GM23338 (cell line): ENCODE measurements around the gene FILIP1L. TPM values are rescaled to one million over a fixed set of nuclear protein-coding genes. Genes with fewer than 3 reads are reported as not detected.

Experiments used
- ATAC-seq: fragments of 200-7000 bp; cut with Tn5 transposase; 3 replicates; pipeline ENCODE4 v1.9.1; 2020
- DNase-seq: peaks from one replicate; pipeline ENCODE4 v3.0.0-alpha.2; 2015; ENCODE audit warnings: low spot score
- H2AFZ ChIP-seq: fragments of 200-600 bp; sonication (generic); 2 replicates; pipeline ENCODE4 v1.8.0; 2016; ENCODE audit warnings: antibody characterized with exemption, mild to moderate bottlenecking, moderate library complexity
- H3F3A ChIP-seq: fragments of 200-600 bp; sonication (generic); replicated peaks from 2 replicates; pipeline ENCODE4 v1.8.0; 2017; ENCODE audit warnings: antibody characterized with exemption, mixed run types, low read depth
- H3K27ac ChIP-seq: fragments of 200-600 bp; sonication (generic); 2 replicates; pipeline ENCODE4 v1.6.1; 2016; ENCODE audit warnings: low read depth
- H3K27me3 ChIP-seq: fragments of 200-600 bp; sonication (generic); 2 replicates; pipeline ENCODE4 v1.8.0; 2016; ENCODE audit warnings: mild to moderate bottlenecking, mixed run types, moderate library complexity; ENCODE audit not compliant: insufficient read depth
- H3K36me3 ChIP-seq: fragments of 200-600 bp; sonication (generic); 2 replicates; pipeline ENCODE4 v1.8.0; 2016; ENCODE audit warnings: mild to moderate bottlenecking; ENCODE audit not compliant: insufficient read depth
- H3K4me1 ChIP-seq: fragments of 200-600 bp; sonication (generic); 2 replicates; pipeline ENCODE4 v1.8.0; 2016; ENCODE audit warnings: mild to moderate bottlenecking, moderate library complexity; ENCODE audit not compliant: insufficient read depth
- H3K4me2 ChIP-seq: fragments of 200-600 bp; sonication (generic); 2 replicates; pipeline ENCODE4 v1.7.1; 2017; ENCODE audit warnings: mixed run types
- H3K4me3 ChIP-seq: fragments of 200-600 bp; sonication (generic); 2 replicates; pipeline ENCODE4 v1.6.1; 2016; ENCODE audit warnings: mixed run types
- H3K79me2 ChIP-seq: fragments of 200-600 bp; sonication (generic); replicated peaks from 2 replicates; pipeline ENCODE4 v1.8.0; 2017; ENCODE audit warnings: mild to moderate bottlenecking; ENCODE audit not compliant: insufficient read depth
- H3K9me2 ChIP-seq: fragments of 200-600 bp; sonication (generic); 2 replicates; pipeline ENCODE4 v1.8.0; 2017; ENCODE audit not compliant: insufficient read depth
- H4K20me1 ChIP-seq: fragments of 200-600 bp; sonication (generic); replicated peaks from 2 replicates; pipeline ENCODE4 v1.8.0; 2017; ENCODE audit warnings: mild to moderate bottlenecking; ENCODE audit not compliant: insufficient read depth
- H3K27ac Mint-ChIP-seq: 2 replicates; pipeline ENCODE4 v1.8.0; 2020; ENCODE audit warnings: inconsistent platforms, mild to moderate bottlenecking, moderate library complexity, mixed read lengths
- H3K27me3 Mint-ChIP-seq: 3 replicates; pipeline ENCODE4 v1.8.0; 2022; ENCODE audit warnings: low read depth, mild to moderate bottlenecking, moderate library complexity, mixed read lengths, inconsistent platforms; ENCODE audit not compliant: insufficient read depth, poor library complexity
- H3K36me3 Mint-ChIP-seq: 3 replicates; pipeline ENCODE4 v1.8.0; 2021; ENCODE audit warnings: low read depth, mild to moderate bottlenecking, inconsistent platforms, moderate library complexity, mixed read lengths
- H3K4me1 Mint-ChIP-seq: 3 replicates; pipeline ENCODE4 v1.8.0; 2020; ENCODE audit warnings: mild to moderate bottlenecking, inconsistent platforms, mixed read lengths
- H3K4me3 Mint-ChIP-seq: 3 replicates; pipeline ENCODE4 v1.8.0; 2021; ENCODE audit warnings: moderate library complexity, mild to moderate bottlenecking, inconsistent platforms, mixed read lengths
- H3K9me3 Mint-ChIP-seq: 3 replicates; pipeline ENCODE4 v1.8.0; 2020; ENCODE audit warnings: moderate library complexity, mild to moderate bottlenecking, inconsistent platforms, mixed read lengths
- CTCF ChIP-seq, 2 experiments: fragments of 200-600 bp in 1 of 2; sonication (generic) in 1 of 2; conservative IDR thresholded peaks; 2 replicates each; pipeline versions ENCODE4 v1.5.1 to v1.6.1; 2016 to 2017; ENCODE audit warnings: antibody characterized with exemption in 2 of 2, low read depth in 2 of 2, mild to moderate bottlenecking in 2 of 2, moderate library complexity in 1 of 2
- EZH2phosphoT487 ChIP-seq: fragments of 200-600 bp; sonication (generic); IDR thresholded peaks from one replicate; pipeline ENCODE4 v1.8.1; 2018; ENCODE audit warnings: antibody characterized with exemption; ENCODE audit not compliant: unreplicated experiment
- JUNB ChIP-seq: IDR thresholded peaks from one replicate; pipeline ENCODE4 v1.6.1; 2016; ENCODE audit warnings: antibody characterized with exemption; ENCODE audit not compliant: unreplicated experiment
- ZNF331 ChIP-seq: fragments of 250-450 bp; sonication (Bioruptor Pico); IDR thresholded peaks from 2 replicates; pipeline ENCODE4 v1.5.0; 2020; ENCODE audit warnings: low read depth, mild to moderate bottlenecking, moderate library complexity
- ZNF462 ChIP-seq: fragments of 250-450 bp; sonication (Bioruptor Pico); IDR thresholded peaks from 2 replicates; pipeline ENCODE4 v1.5.0; 2020; ENCODE audit warnings: mild to moderate bottlenecking, moderate library complexity
- polyA plus RNA-seq: library from polyadenylated mRNA; unstranded; fragments of >200 nt; fragmentation: Nextera tagmentation; extraction: Ambion mirVana; gene quantifications from 2 replicates; pipeline ENCODE4 v1.2.1, GENCODE V29; 2016
- total RNA-seq: library from RNA; depleted of rRNA; stranded (reverse); fragments of >200 nt; shearing (Covaris generic); gene quantifications from 2 replicates; pipeline ENCODE4 v1.2.3, GENCODE V29; 2014

Gene FILIP1L
- total and polyA plus RNA-seq, 2 experiments from 2014 or later = 1.6 TPM; not detected in 1

DNA sequence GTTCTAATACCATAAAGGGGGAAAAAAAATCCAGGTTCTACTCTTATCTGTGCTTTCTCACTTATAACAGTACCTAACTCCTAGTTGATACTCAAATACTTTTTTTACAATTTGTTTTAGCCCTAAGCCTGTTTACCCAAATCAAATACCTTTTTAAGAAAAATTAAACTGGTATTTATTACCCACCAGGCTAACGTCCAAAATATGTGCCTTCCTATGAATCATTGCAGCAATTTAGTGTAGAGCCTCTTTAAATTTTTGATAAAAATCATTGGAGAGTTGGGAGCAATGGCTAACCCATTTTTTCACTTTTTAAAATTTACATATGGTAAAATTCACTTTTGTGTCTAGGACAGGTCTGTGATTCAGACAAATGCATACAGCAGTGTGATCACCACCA is 27.9 kb downstream of the FILIP1L start (continued):
- TF ChIP-seq ZNF462 = no peak
- TF ChIP-seq CTCF (conservative IDR thresholded peaks at IDR 0.05; ENCODE audit: low read depth in 2 of 2) = no peak
- TF ChIP-seq ZNF331 = no peak

GRCh38 chr3:100084100-100084806 is 30.0 kb downstream of the FILIP1L start:
- H4K20me1 ChIP-seq = no peaks in the 10 kb centered on the region
- no peaks in the 10 kb centered on the region for H3K9me3 Mint-ChIP-seq
- no peaks in the 10 kb centered on the region for H3K9me2 ChIP-seq
- no peak for DNase-seq
- H3K4me3 ChIP-seq = no peak overlapping the region
- no peak overlapping the region for H3K4me2 ChIP-seq
- H3K27me3 Mint-ChIP-seq = no peaks in the 10 kb centered on the region
- no peak overlapping the region for H2AFZ ChIP-seq
- no peaks in the 10 kb centered on the region for H3F3A ChIP-seq
- H3K79me2 ChIP-seq = no peaks in the 10 kb centered on the region
- H3K36me3 Mint-ChIP-seq = no peaks in the 10 kb centered on the region
- H3K36me3 ChIP-seq = no peaks in the 10 kb centered on the region
- no peak overlapping the region for H3K27ac Mint-ChIP-seq
- H3K4me3 Mint-ChIP-seq = no peak overlapping the region
- H3K4me1 ChIP-seq = peaks cover 18% of the 10 kb centered on the region; the same call in 1 of the 2 replicates
- no peak overlapping the region for H3K27ac ChIP-seq
- peaks cover 27% of the 10 kb centered on the region for H3K4me1 Mint-ChIP-seq
- ATAC-seq = no peak
- H3K27me3 ChIP-seq = no peaks in the 10 kb centered on the region
- TF ChIP-seq ZNF462 = no peak
- no peak for TF ChIP-seq JUNB
- TF ChIP-seq ZNF331 = no peak
- no peak for TF ChIP-seq EZH2phosphoT487
